ENCODE results near the gene PRKCA.

DNA sequence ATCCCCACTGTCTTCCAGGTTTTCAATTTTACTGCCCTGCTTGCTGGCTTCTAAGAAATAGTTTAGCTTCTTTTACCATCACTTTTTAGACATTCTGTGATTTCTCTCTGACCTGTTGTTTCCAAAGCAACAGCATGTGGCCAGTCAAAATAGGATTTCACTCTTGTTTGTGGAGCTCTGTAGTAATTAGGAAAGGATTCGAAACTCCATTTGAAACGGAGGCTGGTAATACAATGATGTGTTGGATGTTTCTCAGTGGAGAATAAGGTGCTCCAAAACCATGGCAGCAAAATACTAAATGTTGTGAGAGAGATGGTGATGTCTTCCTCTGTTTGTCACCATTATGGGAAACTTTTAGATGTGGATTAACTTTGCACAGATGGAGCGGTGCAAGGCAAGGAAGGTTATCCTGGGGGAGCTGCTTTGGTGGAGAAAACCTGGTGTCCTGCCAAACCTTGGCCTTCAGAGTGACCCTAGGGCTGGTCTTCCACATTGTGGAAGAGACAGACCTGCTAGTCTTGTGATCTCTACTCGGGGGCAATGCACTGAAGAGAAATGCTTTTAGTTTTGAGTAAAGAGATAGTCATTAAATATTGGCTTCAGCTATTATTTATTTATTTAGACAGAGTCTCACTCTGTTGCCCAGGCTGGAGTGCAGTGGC lies 79.4 kb downstream of the PRKCA start:
- TF ChIP-seq, protein P1, sequence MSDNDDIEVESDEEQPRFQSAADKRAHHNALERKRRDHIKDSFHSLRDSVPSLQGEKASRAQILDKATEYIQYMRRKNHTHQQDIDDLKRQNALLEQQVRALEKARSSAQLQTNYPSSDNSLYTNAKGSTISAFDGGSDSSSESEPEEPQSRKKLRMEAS (IDR thresholded peaks at IDR 0.05) = no peak
- TF ChIP-seq TAF1 (IDR thresholded peaks at IDR 0.05; ENCODE audit: low read depth) (no peak), EP300 (IDR thresholded peaks at IDR 0.05; ENCODE audit: borderline replicate concordance) (no peak)
